ENCODE measurements around the gene LYPD1.
"Not testable (repeated sequence)": the region's sequence is repeated elsewhere in the genome, so short reads cannot be mapped to it uniquely, and the experiment has no call there.

Gene LYPD1

GRCh38 chr2:132701810-132702209 lies 31.8 kb upstream of the LYPD1 start:
- Histone ChIP-seq H3K27ac (ENCODE audit: low read depth, low read length) (no peak overlapping the region), H3K4me3 (ENCODE audit: low read length) (no peak overlapping the region), H3K23ac (ENCODE audit: low read length) (no peak overlapping the region), H3K79me1 (ENCODE audit: low read length) (no peaks in the 10 kb centered on the region), H2AK5ac (ENCODE audit: low read length) (no peak overlapping the region), H3K56ac (ENCODE audit: low read length) (no peak overlapping the region), H3K4ac (ENCODE audit: low read depth, low read length) (no peak overlapping the region), H4K8ac (ENCODE audit: low read depth, low read length) (no peak overlapping the region), H3K4me2 (ENCODE audit: low read length) (no peak overlapping the region), H3K36me3 (ENCODE audit: control insufficient read depth, insufficient read depth, low read length) (no peaks in the 10 kb centered on the region), H3K79me2 (ENCODE audit: control insufficient read depth, insufficient read depth, low read length) (no peaks in the 10 kb centered on the region), H3K4me1 (ENCODE audit: control insufficient read depth, low read depth, low read length) (no peaks in the 10 kb centered on the region), H2BK120ac (ENCODE audit: low read depth, low read length) (no peak overlapping the region), H2BK5ac (ENCODE audit: low read length) (no peak overlapping the region), H4K5ac (ENCODE audit: low read length) (no peak overlapping the region), H3K27me3 (ENCODE audit: insufficient read depth, low read length, poor library complexity) (no peaks in the 10 kb centered on the region), H2BK15ac (replicated peaks; ENCODE audit: low read depth) (no peak overlapping the region), H3K9ac (ENCODE audit: low read length) (no peak overlapping the region), H3K18ac (ENCODE audit: low read length) (no peak overlapping the region)
- WGBS (ENCODE audit: extremely low coverage, insufficient coverage, low lambda C conversion rate), result no CpG with 5 or more reads among the region's 2 CpGs
- DNase-seq, result no peak

DNA sequence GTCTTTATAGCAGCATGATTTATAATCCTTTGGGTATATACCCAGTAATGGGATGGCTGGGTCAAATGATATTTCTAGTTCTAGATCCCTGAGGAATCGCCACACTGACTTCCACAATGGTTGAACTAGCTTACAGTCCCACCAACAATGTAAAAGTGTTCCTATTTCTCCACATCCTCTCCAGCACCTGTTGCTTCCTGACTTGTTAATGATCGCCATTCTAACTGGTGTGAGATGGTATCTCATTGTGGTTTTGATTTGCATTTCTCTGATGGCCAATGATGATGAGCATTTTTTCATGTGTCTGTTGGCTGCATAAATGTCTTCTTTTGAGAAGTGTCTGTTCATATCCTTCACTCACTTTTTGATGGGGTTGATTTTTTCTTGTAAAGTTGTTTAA lies 29.8 kb upstream of the LYPD1 start:
- H4K8ac ChIP-seq (ENCODE audit: low read depth, low read length); H3K4me3 ChIP-seq (ENCODE audit: low read length); H3K18ac ChIP-seq (ENCODE audit: low read length); H2BK15ac ChIP-seq (replicated peaks; ENCODE audit: low read depth); H3K4me1 ChIP-seq (ENCODE audit: control insufficient read depth, low read depth, low read length); H3K9ac ChIP-seq (ENCODE audit: low read length); H3K79me2 ChIP-seq (ENCODE audit: control insufficient read depth, insufficient read depth, low read length); H3K23ac ChIP-seq (ENCODE audit: low read length); H2BK120ac ChIP-seq (ENCODE audit: low read depth, low read length); H3K27me3 ChIP-seq (ENCODE audit: insufficient read depth, low read length, poor library complexity); H4K5ac ChIP-seq (ENCODE audit: low read length); H3K56ac ChIP-seq (ENCODE audit: low read length); H3K4me2 ChIP-seq (ENCODE audit: low read length); DNase-seq; H3K36me3 ChIP-seq (ENCODE audit: control insufficient read depth, insufficient read depth, low read length); H2BK5ac ChIP-seq (ENCODE audit: low read length); H3K27ac ChIP-seq (ENCODE audit: low read depth, low read length); H3K4ac ChIP-seq (ENCODE audit: low read depth, low read length); H3K79me1 ChIP-seq (ENCODE audit: low read length); H2AK5ac ChIP-seq (ENCODE audit: low read length): not testable (repeated sequence)
- no CpG with 5 or more reads among the region's 2 CpGs for WGBS (ENCODE audit: extremely low coverage, insufficient coverage, low lambda C conversion rate)

DNA sequence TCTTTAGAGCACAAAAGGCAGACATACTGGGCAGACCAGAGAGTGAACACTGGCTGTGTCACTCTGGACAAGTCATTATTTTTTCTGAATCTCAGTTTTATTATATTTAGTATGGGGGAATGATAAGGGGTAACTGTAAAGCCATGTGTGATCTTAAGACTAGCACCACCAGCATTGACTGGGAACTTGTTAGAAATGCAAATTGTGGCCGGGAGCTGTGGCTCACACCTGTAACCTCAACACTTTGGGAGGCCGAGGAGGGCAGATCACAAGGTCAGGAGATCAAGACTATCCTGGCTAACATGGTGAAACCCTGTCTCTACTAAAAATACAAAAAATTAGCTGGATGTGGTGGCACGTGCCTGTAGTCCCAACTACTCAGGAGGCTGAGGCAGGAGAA lies 28.3 kb upstream of the LYPD1 start:
- not testable (repeated sequence) for H3K36me3 ChIP-seq (ENCODE audit: control insufficient read depth, insufficient read depth, low read length); H2AK5ac ChIP-seq (ENCODE audit: low read length); H3K9ac ChIP-seq (ENCODE audit: low read length); H3K23ac ChIP-seq (ENCODE audit: low read length); H3K4ac ChIP-seq (ENCODE audit: low read depth, low read length); H3K79me1 ChIP-seq (ENCODE audit: low read length); H4K8ac ChIP-seq (ENCODE audit: low read depth, low read length); H2BK120ac ChIP-seq (ENCODE audit: low read depth, low read length); H4K5ac ChIP-seq (ENCODE audit: low read length); H3K4me2 ChIP-seq (ENCODE audit: low read length); H3K27me3 ChIP-seq (ENCODE audit: insufficient read depth, low read length, poor library complexity); DNase-seq; H3K18ac ChIP-seq (ENCODE audit: low read length); H3K4me1 ChIP-seq (ENCODE audit: control insufficient read depth, low read depth, low read length); H2BK15ac ChIP-seq (replicated peaks; ENCODE audit: low read depth); H3K27ac ChIP-seq (ENCODE audit: low read depth, low read length); H3K79me2 ChIP-seq (ENCODE audit: control insufficient read depth, insufficient read depth, low read length); H2BK5ac ChIP-seq (ENCODE audit: low read length); H3K56ac ChIP-seq (ENCODE audit: low read length); H3K4me3 ChIP-seq (ENCODE audit: low read length)
- no CpG with 5 or more reads among the region's 3 CpGs for WGBS (ENCODE audit: extremely low coverage, insufficient coverage, low lambda C conversion rate)

DNA sequence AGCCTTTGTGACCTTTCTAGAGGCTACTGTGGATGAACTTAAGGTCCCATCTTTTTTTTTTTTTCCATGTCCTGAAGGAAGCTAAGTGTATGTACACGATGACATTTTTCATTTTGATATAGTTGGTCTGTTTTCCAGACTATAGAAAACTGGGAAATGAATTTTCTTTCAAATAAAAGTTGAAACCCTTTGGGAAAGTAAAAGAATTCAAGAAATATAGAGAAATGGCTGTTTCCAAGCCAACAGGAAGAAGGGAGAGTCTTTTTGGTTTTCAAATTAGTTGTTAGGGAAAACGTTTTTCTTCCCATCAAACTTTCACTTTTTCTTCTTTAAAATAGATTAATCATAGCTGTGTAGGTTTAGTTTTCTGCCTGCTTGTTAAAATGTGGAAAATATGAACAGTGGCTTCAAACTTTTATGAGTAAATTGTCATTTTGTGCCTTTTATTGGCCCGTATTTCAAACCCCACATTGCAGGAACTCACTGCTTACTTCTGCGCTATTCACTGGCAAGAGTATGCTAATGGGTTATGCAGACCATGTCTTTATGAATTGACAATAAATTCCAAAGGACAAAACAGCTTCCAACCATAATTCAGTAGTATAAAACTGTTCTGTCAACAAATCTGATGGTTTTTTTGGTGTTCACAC lies 27.7 kb upstream of the LYPD1 start:
- Histone ChIP-seq H3K79me2 (ENCODE audit: control insufficient read depth, insufficient read depth, low read length) (no peaks in the 10 kb centered on the region), H3K23ac (ENCODE audit: low read length) (no peak overlapping the region), H3K4me1 (ENCODE audit: control insufficient read depth, low read depth, low read length) (no peaks in the 10 kb centered on the region), H4K5ac (ENCODE audit: low read length) (no peak overlapping the region), H3K36me3 (ENCODE audit: control insufficient read depth, insufficient read depth, low read length) (no peaks in the 10 kb centered on the region), H3K9ac (ENCODE audit: low read length) (no peak overlapping the region), H3K4me2 (ENCODE audit: low read length) (no peak overlapping the region), H2BK5ac (ENCODE audit: low read length) (no peak overlapping the region), H3K79me1 (ENCODE audit: low read length) (no peaks in the 10 kb centered on the region), H4K8ac (ENCODE audit: low read depth, low read length) (no peak overlapping the region), H3K4ac (ENCODE audit: low read depth, low read length) (no peak overlapping the region), H3K27me3 (ENCODE audit: insufficient read depth, low read length, poor library complexity) (no peaks in the 10 kb centered on the region), H2BK15ac (replicated peaks; ENCODE audit: low read depth) (no peak overlapping the region), H3K56ac (ENCODE audit: low read length) (no peak overlapping the region), H2AK5ac (ENCODE audit: low read length) (no peak overlapping the region), H3K4me3 (ENCODE audit: low read length) (no peak overlapping the region), H3K27ac (ENCODE audit: low read depth, low read length) (no peak overlapping the region), H2BK120ac (ENCODE audit: low read depth, low read length) (no peak overlapping the region), H3K18ac (ENCODE audit: low read length) (no peak overlapping the region)
- WGBS (ENCODE audit: extremely low coverage, insufficient coverage, low lambda C conversion rate), result no CpG with 5 or more reads among the region's 4 CpGs
- DNase-seq, result no peak

DNA sequence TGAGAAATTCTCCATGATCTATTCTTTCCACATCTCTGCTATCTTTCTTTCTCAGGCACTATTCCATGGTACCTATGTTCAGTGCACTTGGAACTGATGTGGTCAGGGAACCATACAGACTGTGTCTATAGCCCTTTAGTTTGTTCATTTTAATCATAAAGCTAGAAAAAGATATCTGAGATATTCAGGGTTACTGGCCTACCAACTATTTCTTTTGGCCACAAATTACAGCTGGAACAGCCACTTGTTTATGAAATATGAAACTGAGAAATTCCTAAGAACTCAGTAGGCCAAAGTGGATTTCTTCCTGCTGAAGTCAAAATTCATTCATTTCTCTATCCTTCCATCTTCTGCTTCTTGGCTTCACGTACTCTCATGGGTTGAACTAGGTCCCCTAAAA lies 22.8 kb upstream of the LYPD1 start:
- no peak overlapping the region for H3K4me3 ChIP-seq (ENCODE audit: low read length)

DNA sequence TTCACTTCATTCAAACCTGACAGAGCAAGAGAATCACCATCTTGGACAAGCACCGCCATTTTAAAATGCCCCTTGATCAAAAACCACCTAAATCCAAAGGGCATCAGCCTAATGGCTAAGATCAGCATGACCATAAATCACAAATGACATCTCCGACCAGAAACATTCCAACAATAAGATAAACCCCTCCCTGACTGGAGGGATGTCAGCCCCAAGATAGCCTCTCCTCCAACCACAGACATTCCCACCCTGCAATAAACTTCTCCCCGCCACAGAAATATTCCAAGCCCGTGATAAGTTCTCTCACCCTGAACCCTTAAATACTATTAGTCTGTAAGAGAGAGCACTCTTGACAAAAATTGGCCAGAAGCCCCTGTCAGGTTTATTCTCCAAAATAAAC lies 21.6 kb upstream of the LYPD1 start:
- Histone ChIP-seq H4K8ac (ENCODE audit: low read depth, low read length) (no peak overlapping the region), H3K56ac (ENCODE audit: low read length) (no peak overlapping the region), H4K5ac (ENCODE audit: low read length) (no peak overlapping the region), H2BK5ac (ENCODE audit: low read length) (no peak overlapping the region), H3K4ac (ENCODE audit: low read depth, low read length) (no peak overlapping the region), H3K36me3 (ENCODE audit: control insufficient read depth, insufficient read depth, low read length) (no peaks in the 10 kb centered on the region), H2AK5ac (ENCODE audit: low read length) (no peak overlapping the region), H3K79me2 (ENCODE audit: control insufficient read depth, insufficient read depth, low read length) (no peaks in the 10 kb centered on the region), H3K4me1 (ENCODE audit: control insufficient read depth, low read depth, low read length) (no peaks in the 10 kb centered on the region), H3K27me3 (ENCODE audit: insufficient read depth, low read length, poor library complexity) (no peaks in the 10 kb centered on the region), H3K23ac (ENCODE audit: low read length) (no peak overlapping the region), H3K4me2 (ENCODE audit: low read length) (no peak overlapping the region), H3K9ac (ENCODE audit: low read length) (no peak overlapping the region), H2BK15ac (replicated peaks; ENCODE audit: low read depth) (no peak overlapping the region), H3K18ac (ENCODE audit: low read length) (no peak overlapping the region), H3K27ac (ENCODE audit: low read depth, low read length) (no peak overlapping the region), H2BK120ac (ENCODE audit: low read depth, low read length) (no peak overlapping the region), H3K4me3 (ENCODE audit: low read length) (no peak overlapping the region), H3K79me1 (ENCODE audit: low read length) (no peaks in the 10 kb centered on the region)
- DNase-seq, result no peak
- WGBS (ENCODE audit: extremely low coverage, insufficient coverage, low lambda C conversion rate), result no CpG with 5 or more reads among the region's 4 CpGs

More for the DNA sequence above, 22.8 kb upstream of the LYPD1 start:
- H3K56ac ChIP-seq (ENCODE audit: low read length), result no peak overlapping the region
- no peak overlapping the region for H2AK5ac ChIP-seq (ENCODE audit: low read length)
- H3K27ac ChIP-seq (ENCODE audit: low read depth, low read length), result no peak overlapping the region
- no peak overlapping the region for H2BK15ac ChIP-seq (replicated peaks; ENCODE audit: low read depth)
- no peak overlapping the region for H3K4ac ChIP-seq (ENCODE audit: low read depth, low read length)
- H3K36me3 ChIP-seq (ENCODE audit: control insufficient read depth, insufficient read depth, low read length), result no peaks in the 10 kb centered on the region
- H3K23ac ChIP-seq (ENCODE audit: low read length), result no peak overlapping the region
- no peak overlapping the region for H2BK120ac ChIP-seq (ENCODE audit: low read depth, low read length)
- H3K27me3 ChIP-seq (ENCODE audit: insufficient read depth, low read length, poor library complexity), result no peaks in the 10 kb centered on the region
- no peak overlapping the region for H4K5ac ChIP-seq (ENCODE audit: low read length)
- no CpG with 5 or more reads among the region's 1 CpG for WGBS (ENCODE audit: extremely low coverage, insufficient coverage, low lambda C conversion rate)
- H4K8ac ChIP-seq (ENCODE audit: low read depth, low read length), result no peak overlapping the region
- no peaks in the 10 kb centered on the region for H3K4me1 ChIP-seq (ENCODE audit: control insufficient read depth, low read depth, low read length)
- no peak for DNase-seq
- no peaks in the 10 kb centered on the region for H3K79me1 ChIP-seq (ENCODE audit: low read length)
- no peak overlapping the region for H3K18ac ChIP-seq (ENCODE audit: low read length)
- H3K4me2 ChIP-seq (ENCODE audit: low read length), result no peak overlapping the region
- no peak overlapping the region for H2BK5ac ChIP-seq (ENCODE audit: low read length)
- H3K79me2 ChIP-seq (ENCODE audit: control insufficient read depth, insufficient read depth, low read length), result no peaks in the 10 kb centered on the region
- no peak overlapping the region for H3K9ac ChIP-seq (ENCODE audit: low read length)
